D721Med (cell line): ENCODE measurements around the gene SCMH1.

Experiments used
- DNase-seq: peaks from one replicate; pipeline ENCODE4 v3.0.0; 2011; ENCODE audit warnings: low spot score; ENCODE audit not compliant: insufficient read length
- FAIRE-seq: peaks from 2 replicates; lab custom pipeline; 2011; peaks lifted over from hg19 to GRCh38; lab: Jason Lieb, UNC
- CTCF ChIP-seq: IDR thresholded peaks from 2 replicates; pipeline ENCODE4 v1.5.1; 2012; ENCODE audit warnings: mild to moderate bottlenecking, control low read depth; ENCODE audit not compliant: insufficient read depth; ENCODE audit errors: missing control alignments

Gene SCMH1

DNA sequence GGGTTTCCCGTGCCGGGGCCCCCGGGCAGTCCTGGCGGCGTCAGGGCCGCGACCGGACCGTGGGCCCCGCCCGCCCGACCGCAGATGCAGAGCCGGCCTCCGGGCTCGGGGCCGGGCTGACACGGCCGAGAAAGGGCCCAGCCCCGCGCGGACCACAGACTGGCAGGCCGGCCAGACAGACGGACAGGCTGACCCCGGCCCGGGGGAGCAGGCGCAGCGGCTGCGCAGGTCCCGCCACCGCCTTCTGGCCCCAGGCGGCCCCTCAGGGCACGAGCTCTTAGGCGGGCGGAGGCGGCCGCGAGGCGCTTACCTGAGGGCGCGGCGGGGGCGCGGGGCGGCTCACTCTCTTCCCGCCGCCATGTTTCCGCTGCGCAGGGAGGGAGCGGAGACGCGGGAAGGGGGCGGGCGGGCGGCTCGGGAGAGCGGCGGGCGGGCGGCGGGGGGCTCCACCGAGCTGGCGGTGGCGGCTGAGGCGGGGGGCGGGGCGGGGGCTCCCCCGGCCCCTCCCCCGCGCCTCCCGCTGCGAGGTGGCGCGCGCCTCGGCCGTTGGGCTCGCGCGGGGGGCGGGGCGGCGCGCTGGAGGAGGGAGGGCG, at the start of gene SCMH1:
Gene SCMH1 (minus strand): TSS at position 558 of the 593 bp plus-strand sequence. CDS start 56,173 bp downstream, outside the sequence.
- DNase-seq: no peak
- no peak for TF ChIP-seq CTCF
- no peak for FAIRE-seq

DNA sequence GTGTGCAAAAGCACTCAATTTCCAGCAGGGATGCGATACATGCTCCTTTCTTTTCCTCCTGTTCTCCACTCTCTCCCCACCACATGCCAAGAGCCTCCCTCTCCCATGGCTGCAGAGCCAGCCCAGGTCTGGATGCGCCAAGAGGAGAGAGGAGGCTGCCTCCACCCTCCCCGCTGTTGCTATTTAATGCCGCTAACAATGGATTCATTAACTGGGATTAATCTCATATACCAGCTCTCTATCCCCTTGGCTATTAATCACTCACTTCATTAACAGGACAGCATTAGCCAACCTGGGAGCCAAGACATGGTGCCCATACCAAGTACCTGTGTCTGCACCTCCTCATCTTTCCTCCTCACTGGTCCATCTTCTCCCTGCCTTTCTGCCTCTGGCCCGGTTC, 49.1 kb upstream of the SCMH1 start:
- DNase-seq (no peak), FAIRE-seq (no peak)
- no peak for TF ChIP-seq CTCF

- DNase-seq: no peak
- TF ChIP-seq CTCF: no peak
Measured at GRCh38 chr1:41289196-41289595, 47.1 kb upstream of the SCMH1 start.

GRCh38 chr1:41286992-41287391, 44.9 kb upstream of the SCMH1 start:
- no peak for FAIRE-seq
- no peak for DNase-seq
- no peak for TF ChIP-seq CTCF

More at GRCh38 chr1:41289196-41289595, 47.1 kb upstream of the SCMH1 start:
- FAIRE-seq: no peak

DNA sequence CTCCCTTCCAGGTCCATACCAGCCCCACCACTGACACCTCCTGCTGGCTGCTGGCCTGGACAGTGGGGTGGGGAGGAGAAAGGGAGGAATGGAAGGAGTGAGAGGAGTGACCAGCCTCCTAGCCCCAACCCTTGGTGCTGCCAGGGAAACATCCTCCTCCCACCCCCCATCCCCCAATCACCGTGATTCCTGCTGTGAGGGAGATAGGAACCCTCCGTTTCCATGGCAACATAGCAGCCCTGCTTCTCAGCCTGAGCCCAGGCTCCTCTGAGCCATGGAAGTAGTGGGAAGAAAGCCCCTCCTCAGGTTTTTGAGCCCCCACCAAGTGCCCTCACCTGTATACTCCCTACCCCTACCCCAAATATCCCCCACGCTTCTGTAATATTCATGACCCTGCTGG, 44.4 kb upstream of the SCMH1 start:
- no peak for TF ChIP-seq CTCF
- no peak for DNase-seq
- FAIRE-seq: no peak

GRCh38 chr1:41285818-41286217, 43.7 kb upstream of the SCMH1 start:
- TF ChIP-seq CTCF: no peak
- FAIRE-seq: no peak
- DNase-seq: no peak

DNA sequence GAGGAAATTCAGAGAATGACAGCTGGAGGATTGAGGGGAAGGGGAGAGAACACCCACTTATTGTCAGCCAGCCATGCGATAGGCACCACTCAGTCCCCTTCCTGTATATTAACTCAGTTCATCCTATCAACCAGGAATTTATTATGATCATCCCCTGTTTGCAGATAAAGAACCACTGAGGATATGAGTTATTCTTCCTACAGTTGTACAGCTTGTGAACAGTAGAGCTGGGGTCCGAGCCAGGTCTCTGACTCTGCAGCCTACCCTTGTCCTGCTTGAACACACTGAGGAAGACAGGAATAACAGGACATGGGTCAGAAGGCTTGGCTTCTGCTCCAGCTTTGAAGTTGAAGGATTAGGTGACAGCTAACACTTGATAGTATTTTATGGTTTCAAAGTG, 42.0 kb upstream of the SCMH1 start:
- FAIRE-seq: no peak
- no peak for DNase-seq
- no peak for TF ChIP-seq CTCF
